AG04450 (cell line): ENCODE data around the gene PDZD7. TPM values are rescaled to one million over a fixed set of nuclear protein-coding genes. Genes with fewer than 3 reads are reported as not detected.

Experiments used
- CTCF ChIA-PET: fragments of 300-600, 350-600 bp; formaldehyde crosslinking; extraction: SDS; loops from one replicate; lab custom pipeline; 2022; ENCODE audit warnings: antibody characterized with exemption, inconsistent platforms; lab: Charles Lee
- POLR2A ChIA-PET: fragments of 350-600 bp; formaldehyde crosslinking; extraction: SDS; loops from one replicate; lab custom pipeline; 2021; ENCODE audit warnings: antibody characterized with exemption, inconsistent platforms; lab: Yijun Ruan, JAX
- DNase-seq: peaks from one replicate; pipeline ENCODE4 v3.0.0-alpha.2; 2011; ENCODE audit warnings: low read depth, low spot score
- H3K27ac ChIP-seq: one replicate; pipeline ENCODE4 v1.5.1; 2012; ENCODE audit warnings: low read depth, low read length, control low read depth
- H3K27me3 ChIP-seq: one replicate; pipeline ENCODE4 v1.6.0; 2012; ENCODE audit warnings: low read length; ENCODE audit not compliant: control insufficient read depth, insufficient read depth
- H3K4me3 ChIP-seq: 2 replicates; pipeline ENCODE4 v1.5.1; 2011; ENCODE audit warnings: mild to moderate bottlenecking, low read depth, low read length, control low read depth
- H3K9me3 ChIP-seq: 2 replicates; pipeline ENCODE4 v1.5.1; 2012; ENCODE audit warnings: low read length; ENCODE audit not compliant: control insufficient read depth, insufficient read depth
- CTCF ChIP-seq: IDR thresholded peaks from 2 replicates; pipeline ENCODE4 v1.5.1; 2011; ENCODE audit warnings: low read depth, low read length, control low read depth, inconsistent platforms
- polyA plus RNA-seq: library from polyadenylated mRNA; depleted of rRNA; stranded (reverse); fragments of >200 nt; gene quantifications from 2 replicates; pipeline ENCODE4 v1.2.3, GENCODE V29; 2011

PDZD7 gene
- polyA plus RNA-seq, 1 experiment = 0.27 TPM

GRCh38 chr10:101013365-101013825 is 17.5 kb downstream of the PDZD7 start:
- ChIA-PET CTCF (interaction anchor here (0.6 to 6.6 kb wide), 16 partner anchors 10 to 134 kb away, joined by 3 to 271 read pairs (median 6); partner anchors contain the start of genes LZTS2, MRPL43, PDZD7 and SFXN3), POLR2A (no interaction called here)
- peak overlapping the region; percentile 75 for H3K27ac ChIP-seq
- TF ChIP-seq CTCF = no peak
- H3K27me3 ChIP-seq = no peaks in the 10 kb centered on the region
- DNase-seq = no peak
- no peak overlapping the region for H3K4me3 ChIP-seq
- H3K9me3 ChIP-seq = no peaks in the 10 kb centered on the region; the same call in 1 of the 2 replicates

- ChIA-PET CTCF (interaction anchor here (0.7 to 2.3 kb wide), 4 partner anchors 10 to 57 kb away, joined by 3 to 16 read pairs (median 6); partner anchors contain the start of gene LZTS2), POLR2A (no interaction called here)
- Histone ChIP-seq H3K27me3 (no peaks in the 10 kb centered on the region), H3K27ac (peak overlapping the region; percentile 75), H3K9me3 (no peaks in the 10 kb centered on the region; the same call in 1 of the 2 replicates), H3K4me3 (no peak overlapping the region)
- peak; percentile 79 for DNase-seq
- peak; percentile 79 for TF ChIP-seq CTCF
Observed at GRCh38 chr10:101012525-101013364, 18.2 kb downstream of the PDZD7 start.

- Histone ChIP-seq H3K27ac (no peak overlapping the region), H3K27me3 (no peaks in the 10 kb centered on the region)
- POLR2A ChIA-PET = no interaction called here
Observed at GRCh38 chr10:101011517-101012423, 19.2 kb downstream of the PDZD7 start.

GRCh38 chr10:101010329-101010728 is 20.6 kb downstream of the PDZD7 start:
- Histone ChIP-seq H3K4me3 (no peak overlapping the region), H3K27me3 (no peaks in the 10 kb centered on the region), H3K27ac (no peak overlapping the region), H3K9me3 (no peaks in the 10 kb centered on the region; the same call in 1 of the 2 replicates)
- ChIA-PET CTCF (interaction anchor here (0.9 to 2.6 kb wide), 3 partner anchors 9 to 13 kb away, joined by 4 to 16 read pairs (median 9); partner anchors contain the start of gene LZTS2), POLR2A (interaction anchor here (1.1 kb wide), 1 partner anchor 11 kb away, joined by 3 read pairs; the partner anchor contains the start of gene LZTS2)
- DNase-seq = no peak
- TF ChIP-seq CTCF = no peak

More at GRCh38 chr10:101011517-101012423, 19.2 kb downstream of the PDZD7 start:
- CTCF ChIA-PET = interaction anchor here (0.7 to 2.6 kb wide), 10 partner anchors 9 to 58 kb away, joined by 3 to 16 read pairs (median 4); partner anchors contain the start of gene LZTS2
- Histone ChIP-seq H3K4me3 (no peak overlapping the region), H3K9me3 (no peaks in the 10 kb centered on the region; the same call in 1 of the 2 replicates)
- DNase-seq = no peak
- peak; percentile 60 for TF ChIP-seq CTCF
